ENCODE data around the gene FAM3A. TPM values are rescaled to one million over a fixed set of nuclear protein-coding genes. Genes with fewer than 3 reads are reported as not detected.

The FAM3A gene
- total RNA-seq, 1 experiment from 2014 or later, result 8.2 TPM

- peak; percentile 26 for DNase-seq (ENCODE audit: low read depth)
Observed at GRCh38 chrX:154458954-154459778, 56.9 kb downstream of the FAM3A start.

DNA sequence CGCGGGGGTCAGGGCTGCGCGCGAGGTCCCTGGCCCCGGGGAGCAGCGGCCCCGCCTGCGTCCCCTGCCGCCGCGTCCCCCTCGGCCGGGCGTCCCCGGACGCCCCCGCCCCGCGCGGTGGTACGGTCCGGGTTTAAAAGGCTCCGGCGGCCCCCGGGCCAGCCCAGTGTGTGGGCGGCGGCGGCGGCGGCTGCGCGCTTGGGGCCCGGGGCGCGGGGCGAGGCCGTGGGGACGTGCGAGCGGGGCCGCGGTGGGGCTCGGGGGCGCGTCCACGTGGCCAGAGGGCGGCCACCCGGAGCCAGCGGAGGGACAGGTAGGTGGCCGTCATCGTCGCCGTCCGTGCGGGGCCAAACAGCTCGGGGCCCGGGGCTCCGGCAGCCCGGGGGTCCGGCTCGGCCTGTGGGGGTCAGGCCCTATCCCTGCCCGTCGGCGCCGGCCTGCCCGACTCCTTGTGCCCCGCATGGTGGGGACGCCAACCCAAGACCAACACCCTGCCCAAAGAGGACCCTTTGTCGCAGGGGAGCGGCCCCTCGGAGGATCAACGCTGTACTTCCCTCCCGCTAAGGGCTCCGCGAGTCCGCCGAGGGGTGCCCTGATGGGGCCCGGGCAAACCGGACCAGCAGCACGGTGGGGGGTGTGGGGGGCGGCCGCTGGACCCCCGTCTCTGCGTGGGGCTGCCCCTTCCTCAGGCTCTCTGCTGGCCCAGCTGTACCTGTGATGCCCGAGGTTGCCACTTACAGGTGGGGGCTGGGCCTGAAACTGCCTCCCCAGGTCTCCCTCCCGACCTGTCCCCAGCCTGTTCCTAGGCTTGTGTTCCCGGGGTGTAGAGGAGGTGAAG, 57.7 kb downstream of the FAM3A start, which contains the start of gene PLXNA3:
Gene PLXNA3 (plus strand): TSS at position 166 of the 838 bp plus-strand sequence. CDS start 1,903 bp downstream, outside the sequence.
- DNase-seq (ENCODE audit: low read depth), result peak; percentile 39

DNA sequence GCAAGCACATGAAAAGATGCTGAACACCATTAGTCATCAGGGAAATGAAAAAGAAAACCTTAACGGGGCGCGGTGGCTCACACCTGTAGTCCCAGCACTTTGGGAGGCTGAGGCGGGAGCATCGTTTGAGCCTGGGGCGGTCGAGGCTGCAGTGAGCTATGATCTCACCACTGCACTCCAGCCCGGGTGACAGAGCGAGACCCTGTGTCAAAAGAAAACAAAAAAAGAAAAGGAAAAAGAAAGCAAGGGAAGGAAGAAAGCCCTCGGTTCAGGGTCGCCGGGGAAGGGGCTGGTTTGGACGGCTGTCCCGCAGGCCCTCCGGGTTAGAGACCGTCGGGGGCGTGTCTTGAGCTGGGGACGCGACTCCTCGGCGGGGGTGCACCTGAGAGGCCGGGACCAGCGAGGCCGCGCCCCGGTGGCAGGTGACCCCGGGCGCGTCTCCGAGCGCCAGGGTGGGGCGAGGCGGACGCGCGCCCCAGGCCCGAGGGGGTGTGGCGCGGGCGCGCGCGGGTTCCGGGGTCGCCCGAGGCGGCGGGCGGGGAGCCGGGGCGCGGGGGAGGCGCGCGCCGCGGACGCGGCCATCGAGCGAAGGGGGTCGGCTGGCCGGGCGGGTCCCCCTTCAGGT, 58.4 kb downstream of the FAM3A start:
- DNase-seq (ENCODE audit: low read depth), result peak; percentile 20

Other genes starting within 250 kb of the FAM3A start
- gene TEX28, start 221.1 kb downstream of the FAM3A start, total RNA-seq (2014; rRNA removed; shearing (Covaris generic)), result not detected in 2 replicates
- gene TKTL1, start 220.4 kb downstream of the FAM3A start, total RNA-seq (2014; rRNA removed; shearing (Covaris generic)), result 0.06 TPM in 1 of 2 replicates, not detected in the other
- 721 and 801 TPM in 2 replicates for gene FLNA, start 141.6 kb downstream of the FAM3A start, total RNA-seq (2014; rRNA removed; shearing (Covaris generic))
- 9.0 and 15.1 TPM in 2 replicates for gene EMD, start 136.9 kb downstream of the FAM3A start, total RNA-seq (2014; rRNA removed; shearing (Covaris generic))
- 3,278 and 3,646 TPM in 2 replicates for gene RPL10, start 117.9 kb downstream of the FAM3A start, total RNA-seq (2014; rRNA removed; shearing (Covaris generic))
- 7.2 and 28.4 TPM in 2 replicates for gene DNASE1L1, start 107.0 kb downstream of the FAM3A start, total RNA-seq (2014; rRNA removed; shearing (Covaris generic))
- gene TAFAZZIN, start 104.7 kb downstream of the FAM3A start, total RNA-seq (2014; rRNA removed; shearing (Covaris generic)), result 9.0 and 14.9 TPM in 2 replicates
- 26.3 and 30.9 TPM in 2 replicates for gene ATP6AP1, start 87.6 kb downstream of the FAM3A start, total RNA-seq (2014; rRNA removed; shearing (Covaris generic))
- gene GDI1, start 79.1 kb downstream of the FAM3A start, total RNA-seq (2014; rRNA removed; shearing (Covaris generic)), result 71.6 and 103 TPM in 2 replicates
- 32.8 and 44.2 TPM in 2 replicates for gene FAM50A, start 72.1 kb downstream of the FAM3A start, total RNA-seq (2014; rRNA removed; shearing (Covaris generic))
- gene PLXNA3, start 58.0 kb downstream of the FAM3A start, total RNA-seq (2014; rRNA removed; shearing (Covaris generic)), result 1.5 and 15.6 TPM in 2 replicates
- gene LAGE3, start 37.0 kb downstream of the FAM3A start, total RNA-seq (2014; rRNA removed; shearing (Covaris generic)), result 50.7 and 51.3 TPM in 2 replicates
- 36.6 and 54.3 TPM in 2 replicates for gene UBL4A, start 29.6 kb downstream of the FAM3A start, total RNA-seq (2014; rRNA removed; shearing (Covaris generic))
- gene SLC10A3, start 25.6 kb downstream of the FAM3A start, total RNA-seq (2014; rRNA removed; shearing (Covaris generic)), result 15.7 and 22.6 TPM in 2 replicates
- gene G6PD, start 30.6 kb upstream of the FAM3A start, total RNA-seq (2014; rRNA removed; shearing (Covaris generic)), result 18.6 and 19.1 TPM in 2 replicates
- gene IKBKG, start 31.4 kb upstream of the FAM3A start, total RNA-seq (2014; rRNA removed; shearing (Covaris generic)), result 28.1 and 37.7 TPM in 2 replicates
- gene CTAG1A, start 68.9 kb upstream of the FAM3A start, total RNA-seq (2014; rRNA removed; shearing (Covaris generic)), result 1.8 TPM in 1 of 2 replicates, not detected in the other
- gene CTAG1B, start 103.0 kb upstream of the FAM3A start, total RNA-seq (2014; rRNA removed; shearing (Covaris generic)), result 1.8 TPM in 1 of 2 replicates, not detected in the other
- gene CTAG2, start 137.3 kb upstream of the FAM3A start, total RNA-seq (2014; rRNA removed; shearing (Covaris generic)), result 3.8 and 13.4 TPM in 2 replicates
- 0.11 and 0.21 TPM in 2 replicates for gene GAB3, start 234.8 kb upstream of the FAM3A start, total RNA-seq (2014; rRNA removed; shearing (Covaris generic))
- gene DKC1, start 246.6 kb upstream of the FAM3A start, total RNA-seq (2014; rRNA removed; shearing (Covaris generic)), result 109 and 124 TPM in 2 replicates